Activated CD8-positive, alpha-beta memory T cell treated with anti-CD3 and anti-CD28 coated beads for 1 hour (primary cell): ENCODE measurements around the gene BSN.
"Not testable (repeated sequence)": the region's sequence is repeated elsewhere in the genome, so short reads cannot be mapped to it uniquely, and the experiment has no call there.

Experiments
- DNase-seq, 2 donors: peaks; one replicate each; pipeline ENCODE4 v3.0.0-alpha.2; 2020; ENCODE audit warnings: low read depth in 1 of 2; ENCODE audit errors: extremely low read depth in 1 of 2

The BSN gene

DNA sequence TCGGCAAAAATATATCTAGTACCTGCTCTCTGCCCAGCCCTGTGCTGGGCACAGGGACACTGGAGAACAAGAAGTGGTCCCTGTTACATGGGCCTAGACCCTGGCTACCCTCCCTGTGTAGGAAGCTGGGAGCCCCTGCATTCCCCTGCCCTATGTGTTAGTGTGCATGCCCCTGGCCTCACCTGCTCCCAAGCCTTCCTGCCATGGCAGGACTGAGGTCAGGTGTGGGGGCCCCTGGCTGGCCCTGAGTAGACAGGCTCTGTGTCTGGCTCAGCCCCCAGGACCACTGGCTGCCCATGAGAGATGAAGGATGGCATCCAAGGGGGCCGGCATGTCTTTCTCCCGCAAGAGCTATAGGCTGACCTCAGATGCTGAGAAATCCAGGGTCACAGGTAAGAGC lies 136.6 kb downstream of the BSN start:
- not testable (repeated sequence) for DNase-seq

DNA sequence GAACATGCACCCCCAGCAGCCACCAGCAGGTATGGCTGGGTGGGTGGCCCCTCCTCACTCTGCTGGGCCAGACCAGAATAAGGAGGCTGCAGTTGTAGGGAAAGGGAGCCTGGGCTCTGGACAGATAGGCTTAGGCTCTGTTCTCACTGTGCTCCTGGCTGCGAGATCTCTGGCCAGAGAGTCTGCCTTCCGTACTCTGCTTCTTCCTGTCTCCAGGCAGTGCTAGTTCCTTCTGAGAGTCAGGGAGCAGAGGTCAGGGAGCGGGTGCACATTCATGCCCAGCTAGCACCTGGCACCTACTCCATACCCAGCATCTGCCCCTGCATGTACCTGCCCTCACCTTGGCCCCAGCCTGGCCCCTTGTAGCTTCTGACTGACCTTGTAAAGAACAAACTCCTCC lies 137.2 kb downstream of the BSN start:
- DNase-seq = not testable (repeated sequence)

DNA sequence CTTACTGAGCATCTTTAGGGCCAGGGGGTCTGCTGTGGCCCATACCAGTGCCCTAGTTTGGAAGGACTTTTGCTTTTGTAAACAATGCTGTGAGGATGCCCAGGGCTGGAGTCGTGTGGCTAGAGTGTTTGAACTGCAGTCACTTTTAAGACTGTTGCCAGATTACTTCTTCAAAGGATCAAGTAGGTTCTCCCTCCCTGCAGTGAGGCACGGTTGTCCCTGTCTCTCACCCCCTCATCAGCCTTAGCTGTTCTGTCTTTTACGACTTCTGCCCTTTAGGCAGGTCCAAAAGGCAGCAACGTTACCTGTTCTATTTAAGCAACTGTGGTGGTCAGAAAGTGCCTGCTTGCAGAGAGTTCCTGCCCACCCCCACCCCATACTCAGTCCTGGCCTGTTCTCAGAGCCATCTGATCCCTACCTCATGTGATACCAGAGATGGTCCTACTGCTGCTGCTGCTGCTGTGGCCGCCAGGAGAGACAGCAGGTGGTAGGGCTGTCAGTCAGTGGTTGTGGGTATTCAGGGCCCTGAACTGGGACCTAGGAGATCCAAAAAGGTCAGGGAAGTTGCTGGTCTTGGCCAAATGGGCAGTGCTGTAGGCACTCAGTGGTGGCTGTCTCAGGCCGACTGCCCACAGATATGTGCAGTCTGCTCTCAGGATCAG lies 140.3 kb downstream of the BSN start:
- not testable (repeated sequence) for DNase-seq

DNA sequence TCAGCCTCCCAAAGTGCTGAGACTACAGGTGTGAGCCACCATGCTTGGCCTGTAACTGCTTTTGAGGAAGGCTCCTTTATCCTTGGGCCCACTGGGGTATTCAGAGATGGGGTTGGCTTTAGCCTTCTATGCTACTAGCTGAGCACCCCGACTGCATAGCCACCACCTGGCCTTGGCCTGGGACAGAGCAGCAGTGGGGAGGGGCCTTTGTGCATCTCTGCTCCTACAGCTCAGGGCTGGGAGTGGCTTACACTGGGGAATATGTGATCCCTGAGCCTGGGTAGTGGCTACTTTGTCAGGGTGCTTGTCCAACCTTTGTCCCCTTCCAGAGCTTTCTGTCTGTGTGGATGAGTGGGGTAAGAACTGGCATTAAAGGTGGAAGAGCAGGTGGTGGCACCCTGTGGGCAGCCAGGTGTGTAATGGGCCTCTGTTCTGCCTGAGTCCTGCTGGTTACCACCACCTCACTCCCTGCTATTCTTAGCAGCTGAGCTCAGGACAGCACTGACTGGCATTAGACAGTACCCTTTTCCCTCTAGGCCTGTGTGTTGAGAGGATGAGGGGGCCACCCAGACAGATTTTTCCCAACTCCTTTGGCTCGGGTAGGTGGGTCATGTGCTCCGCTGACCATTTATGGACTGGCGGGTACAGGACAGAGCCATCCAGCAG lies 141.2 kb downstream of the BSN start:
- DNase-seq = not testable (repeated sequence)

DNA sequence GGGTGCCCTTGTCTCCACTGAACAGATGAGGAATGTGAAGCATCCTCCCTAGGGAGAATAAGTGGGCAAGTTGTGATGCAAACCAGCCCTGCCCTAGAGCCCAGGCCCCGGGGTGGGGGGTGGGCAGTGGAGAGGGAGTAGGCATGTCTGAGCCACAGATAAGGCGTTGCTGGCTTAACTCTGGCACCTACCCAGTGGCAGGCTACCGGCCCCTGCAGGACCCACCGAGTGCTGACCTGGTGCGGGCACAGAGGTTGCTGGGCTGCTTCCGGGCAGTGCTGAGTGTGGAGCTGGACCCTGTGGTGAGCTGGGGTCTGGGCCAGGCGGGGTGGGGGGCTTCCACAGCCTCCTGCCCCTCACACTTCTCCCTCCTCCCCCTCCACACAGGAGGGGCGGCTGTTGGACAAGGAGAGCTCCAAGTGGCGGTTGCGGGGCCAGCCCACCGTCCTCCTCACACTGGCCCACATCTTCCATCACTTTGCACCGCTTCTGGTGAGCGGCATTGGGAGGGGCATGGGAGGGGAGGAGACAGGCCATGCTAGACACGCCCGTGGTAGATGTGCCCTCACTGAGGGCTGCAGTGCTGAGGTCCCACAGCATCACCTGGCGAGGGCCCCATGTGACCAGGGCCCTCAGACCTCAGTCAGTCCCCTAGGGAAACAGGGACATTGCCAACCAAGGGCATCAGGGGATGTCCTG lies 145.2 kb downstream of the BSN start:
- DNase-seq = no peak

DNA sequence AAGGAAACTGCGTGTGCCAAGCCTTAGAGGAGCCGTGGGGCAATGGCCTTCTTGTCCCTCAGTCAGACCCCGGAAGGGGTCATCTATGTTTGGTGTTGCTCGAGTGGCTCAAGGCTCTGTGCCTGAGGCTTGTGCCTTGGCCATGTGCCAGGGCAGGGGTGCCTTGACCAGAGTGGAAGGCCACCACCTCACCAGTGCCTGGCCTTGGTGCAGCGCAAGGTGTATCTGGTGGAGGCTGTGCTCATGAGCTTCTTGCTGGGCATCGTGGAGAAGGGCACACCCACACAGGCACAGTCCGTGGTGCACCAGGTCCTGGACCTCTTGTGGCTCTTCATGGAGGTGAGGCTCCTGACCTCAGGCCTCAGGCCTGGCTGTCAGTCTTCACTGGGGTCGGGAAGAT lies 145.7 kb downstream of the BSN start:
- no peak for DNase-seq

DNA sequence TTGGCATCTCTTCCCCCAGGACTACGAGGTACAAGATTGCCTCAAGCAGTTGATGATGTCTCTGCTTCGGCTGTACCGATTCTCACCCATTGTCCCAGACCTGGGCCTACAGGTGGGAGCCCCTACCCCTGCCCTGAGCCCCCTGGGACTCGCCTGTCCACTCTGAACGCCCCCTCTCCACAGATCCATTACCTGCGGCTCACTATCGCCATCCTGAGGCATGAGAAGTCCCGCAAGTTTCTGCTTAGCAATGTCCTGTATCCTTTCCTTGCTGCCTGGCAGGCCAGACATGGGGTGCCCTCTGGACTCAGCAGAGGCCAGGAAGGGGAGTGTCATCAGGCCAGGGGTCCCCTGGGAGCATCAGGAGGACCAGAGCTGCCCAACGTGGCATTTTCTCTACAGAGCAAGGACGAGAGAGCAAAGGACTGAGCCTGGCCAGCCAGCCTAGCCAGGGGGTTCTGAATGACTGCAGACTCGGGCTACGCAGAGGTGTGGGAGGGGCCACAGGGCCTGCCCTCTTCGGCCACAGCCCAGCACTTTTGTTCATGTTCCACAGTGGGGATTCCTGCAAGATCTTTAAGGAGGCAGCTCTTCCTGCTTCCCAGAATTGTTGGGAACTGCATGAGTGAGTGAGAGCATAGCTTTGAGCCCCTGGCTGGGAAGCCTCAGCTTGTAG lies 146.3 kb downstream of the BSN start:
- DNase-seq = no peak

DNA sequence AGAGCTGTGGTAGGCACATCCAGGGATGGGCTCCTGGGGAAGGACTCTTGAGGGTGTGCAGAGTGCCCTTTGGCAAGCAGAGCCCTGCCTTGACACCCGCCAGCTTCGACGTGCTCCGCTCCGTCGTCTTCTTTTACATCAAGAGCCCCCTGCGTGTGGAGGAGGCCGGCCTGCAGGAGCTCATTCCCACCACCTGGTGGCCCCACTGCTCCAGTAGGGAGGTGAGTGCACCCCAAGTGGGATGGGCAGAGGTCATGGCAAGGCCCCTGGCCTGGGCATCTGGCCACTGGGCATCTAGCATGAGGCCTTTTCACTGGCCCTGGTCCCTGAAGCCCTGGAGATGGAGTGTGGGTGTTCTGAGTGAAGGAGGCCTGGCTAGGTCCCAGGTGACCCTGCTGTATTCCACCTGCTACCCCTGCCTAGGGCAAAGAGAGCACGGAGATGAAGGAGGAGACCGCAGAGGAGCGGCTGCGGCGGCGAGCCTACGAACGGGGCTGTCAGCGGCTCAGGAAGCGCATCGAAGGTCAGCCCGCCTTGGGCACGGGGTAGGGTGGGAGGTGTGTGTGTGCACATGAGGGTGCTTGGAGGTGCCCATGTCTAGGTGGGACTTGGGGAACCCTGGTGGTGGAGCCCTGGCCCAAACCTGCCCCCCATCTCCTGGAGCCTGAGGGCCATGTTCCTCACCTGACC lies 147.3 kb downstream of the BSN start:
- no peak for DNase-seq

DNA sequence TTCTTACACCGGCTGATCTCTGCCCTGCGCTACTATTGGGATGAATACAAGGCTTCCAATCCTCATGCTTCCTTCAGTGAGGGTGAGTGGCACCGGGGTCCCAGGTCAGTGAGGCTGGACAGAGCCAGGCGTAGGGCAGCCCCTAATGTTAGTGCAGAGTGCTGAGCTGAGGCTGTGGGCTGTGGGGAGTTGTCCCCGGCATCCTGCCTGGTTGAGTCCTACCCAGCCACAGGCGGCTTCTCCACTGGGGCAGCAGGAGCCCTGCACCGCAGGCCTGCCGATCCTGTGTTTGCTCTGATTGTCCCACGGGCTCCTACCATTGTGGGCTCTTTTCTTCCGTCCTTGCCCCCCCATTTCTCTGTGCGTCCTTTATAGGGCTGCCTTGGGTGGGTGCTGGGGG lies 148.4 kb downstream of the BSN start:
- DNase-seq = no peak

DNA sequence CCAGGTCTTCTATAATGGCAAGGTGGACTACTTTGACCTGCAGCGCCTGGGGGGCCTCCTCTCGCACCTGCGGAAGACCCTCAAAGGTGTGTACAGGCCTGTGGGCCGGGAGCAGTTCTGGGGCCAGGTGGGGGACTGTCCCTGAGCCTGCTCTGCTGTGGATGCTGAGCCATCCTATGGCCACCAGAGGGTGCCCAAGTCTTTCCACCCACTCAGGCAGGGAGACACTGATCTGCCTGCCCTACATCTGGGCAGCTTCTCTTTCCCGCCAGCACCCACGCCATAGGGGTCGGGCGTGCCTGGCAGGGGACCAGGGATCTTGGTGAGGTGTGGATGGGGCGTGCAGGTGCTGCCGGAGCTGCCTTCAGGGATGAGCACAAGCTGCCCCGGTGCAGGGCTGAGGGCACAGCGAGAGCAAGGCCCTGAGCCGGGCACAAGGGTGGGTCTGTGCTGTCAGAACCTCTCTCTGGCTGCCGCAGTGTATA lies 149.2 kb downstream of the BSN start:
- peak in 1 of 2 donors; percentile 36 for DNase-seq

DNA sequence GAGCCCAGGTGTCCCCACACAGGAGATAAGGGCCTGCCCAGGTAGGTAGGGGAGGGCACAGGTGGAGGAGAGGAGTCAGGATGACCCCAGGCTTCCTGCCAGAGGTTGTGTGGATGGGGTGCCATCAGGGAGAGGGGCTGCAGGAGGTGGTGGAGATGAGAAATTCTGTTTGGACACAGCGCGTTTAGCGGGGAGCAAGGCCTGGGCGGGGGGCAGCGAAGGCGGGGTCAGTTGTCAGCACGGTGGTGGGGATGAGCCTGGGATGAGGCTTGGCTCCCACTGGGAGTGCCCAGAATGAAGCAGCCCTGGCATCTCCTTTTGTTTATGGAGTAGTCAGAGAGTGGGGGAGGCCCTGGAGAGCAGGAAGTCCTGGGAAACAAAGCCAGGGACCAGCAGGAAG lies 149.7 kb downstream of the BSN start:
- no peak for DNase-seq

DNA sequence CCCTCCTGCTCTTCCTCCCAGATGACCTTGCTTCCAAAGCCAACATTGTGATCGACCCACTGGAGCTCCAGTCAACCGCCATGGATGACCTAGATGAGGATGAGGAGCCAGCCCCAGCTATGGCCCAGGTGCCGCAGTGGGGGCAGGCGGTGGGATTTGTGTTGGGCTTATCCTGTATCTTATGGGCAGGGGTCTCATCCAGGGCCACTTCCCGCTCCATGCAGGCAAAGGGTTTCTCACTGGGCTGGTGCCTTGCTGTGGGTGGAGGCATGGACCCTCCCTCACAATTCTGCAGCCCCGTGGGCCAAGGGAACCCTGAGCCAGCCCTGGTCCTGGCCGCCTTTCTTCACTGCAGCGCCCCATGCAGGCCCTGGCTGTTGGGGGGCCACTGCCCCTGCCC lies 150.4 kb downstream of the BSN start:
- DNase-seq = no peak

DNA sequence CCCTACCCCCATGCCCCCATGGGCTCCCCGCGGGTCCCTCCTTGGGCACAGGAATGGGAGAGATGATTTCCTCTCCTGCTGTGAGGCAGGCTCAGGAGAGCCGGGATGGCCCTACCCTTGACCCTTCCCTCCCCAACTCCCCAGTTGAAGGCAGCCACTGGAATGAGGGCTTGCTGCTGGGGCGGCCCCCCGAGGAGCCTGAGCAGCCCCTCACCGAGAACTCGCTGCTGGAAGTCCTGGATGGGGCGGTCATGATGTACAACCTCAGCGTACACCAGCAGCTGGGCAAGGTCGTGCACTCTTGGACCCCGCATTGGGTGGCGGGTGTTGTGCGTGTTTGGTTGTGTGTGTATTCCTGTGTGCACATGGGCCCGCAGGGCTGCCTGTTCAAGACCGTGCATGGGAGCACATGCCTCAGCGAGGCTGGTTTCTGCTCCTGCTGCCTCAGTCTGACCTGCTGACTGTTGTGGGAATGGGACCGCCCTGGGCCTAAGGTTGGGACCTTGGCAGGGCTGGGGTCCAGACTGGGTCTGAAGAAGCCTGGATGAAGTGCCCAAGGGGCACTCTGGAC lies 151.2 kb downstream of the BSN start:
- DNase-seq = no peak

DNA sequence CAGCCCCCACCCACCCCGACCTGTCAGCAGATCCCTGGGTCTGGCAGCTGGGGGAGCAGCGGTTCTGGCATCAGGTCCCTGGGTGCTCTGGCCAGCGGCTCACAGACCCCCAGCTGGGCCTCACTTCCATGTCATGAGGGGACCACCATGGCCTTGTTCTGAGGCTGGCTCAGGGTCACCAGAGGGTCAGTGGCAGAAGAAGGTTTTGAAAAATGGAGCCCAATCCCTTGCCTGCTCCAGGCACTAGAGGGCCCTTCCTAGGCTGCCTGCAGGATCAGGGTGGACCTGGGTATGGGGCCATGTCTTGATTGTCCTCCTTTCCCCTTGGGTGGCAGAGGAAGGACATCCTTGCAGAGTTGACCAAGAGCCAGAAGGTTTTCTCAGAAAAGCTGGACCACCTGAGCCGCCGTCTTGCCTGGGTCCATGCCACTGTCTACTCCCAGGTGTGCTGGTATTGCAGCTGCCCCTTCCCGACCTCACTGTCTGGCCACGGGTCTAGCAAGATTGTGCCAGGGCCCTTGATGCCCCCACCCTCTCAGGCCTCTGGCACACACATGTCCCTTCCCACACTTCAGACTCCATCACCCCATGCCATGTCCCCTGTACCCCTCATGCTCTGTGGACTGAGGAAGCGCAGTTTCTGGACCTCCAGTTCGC lies 152.3 kb downstream of the BSN start:
- no peak for DNase-seq

DNA sequence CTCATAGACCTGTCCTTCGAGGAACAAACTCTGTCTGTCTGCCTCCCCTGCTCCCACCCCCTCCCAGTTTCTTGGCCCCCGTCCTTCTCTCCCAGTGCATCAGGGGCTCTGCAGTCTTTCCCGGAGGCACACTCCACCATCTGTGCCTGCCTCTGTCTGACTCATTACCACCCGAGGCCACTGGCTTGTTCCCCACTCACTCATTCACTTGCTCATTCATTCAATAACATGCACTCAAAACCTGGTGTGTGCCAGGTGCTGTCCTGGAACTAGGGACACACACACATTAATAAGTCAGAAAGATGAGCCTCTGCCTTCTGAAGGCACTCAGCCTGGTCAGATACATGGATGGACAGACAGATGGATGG lies 152.8 kb downstream of the BSN start:
- no peak for DNase-seq

DNA sequence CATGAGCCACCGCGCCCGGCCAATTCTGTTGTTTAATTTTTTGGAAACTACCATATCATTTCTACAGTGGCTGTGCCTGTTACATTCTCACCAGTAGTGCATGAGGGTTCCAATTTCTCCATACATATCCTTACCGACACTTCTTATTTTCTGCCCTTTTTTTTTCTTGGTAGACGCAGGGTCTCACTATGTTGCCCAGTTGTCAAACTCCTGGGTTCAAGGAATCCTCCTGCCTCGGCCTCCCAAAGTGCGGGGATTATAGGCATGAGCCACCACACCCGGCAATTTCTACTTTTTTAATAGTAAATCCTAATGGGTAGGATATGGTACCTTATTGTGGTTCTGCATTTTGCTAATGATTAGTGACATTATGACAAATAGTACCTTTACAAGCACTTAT lies 155.6 kb downstream of the BSN start:
- DNase-seq = no peak

DNA sequence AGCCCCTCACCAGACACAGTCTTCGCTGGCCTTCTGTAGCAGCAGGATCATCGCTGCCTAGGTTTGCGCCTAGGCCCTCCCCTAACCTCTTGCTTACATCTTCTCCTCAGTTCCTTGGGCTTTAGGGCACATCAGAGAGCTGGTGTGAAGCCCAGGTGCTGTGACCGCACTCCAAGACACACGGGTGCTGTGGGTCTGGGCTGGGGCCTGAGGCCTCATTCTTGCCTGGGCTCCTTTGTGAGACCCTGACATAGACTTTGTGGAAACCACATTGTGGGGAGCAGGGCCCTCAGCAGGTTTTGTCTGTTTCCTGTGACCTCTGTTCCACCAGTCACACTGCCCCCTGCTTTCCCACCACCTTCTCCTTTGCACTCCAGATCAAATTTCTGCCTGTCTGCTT lies 157.2 kb downstream of the BSN start:
- no peak for DNase-seq

DNA sequence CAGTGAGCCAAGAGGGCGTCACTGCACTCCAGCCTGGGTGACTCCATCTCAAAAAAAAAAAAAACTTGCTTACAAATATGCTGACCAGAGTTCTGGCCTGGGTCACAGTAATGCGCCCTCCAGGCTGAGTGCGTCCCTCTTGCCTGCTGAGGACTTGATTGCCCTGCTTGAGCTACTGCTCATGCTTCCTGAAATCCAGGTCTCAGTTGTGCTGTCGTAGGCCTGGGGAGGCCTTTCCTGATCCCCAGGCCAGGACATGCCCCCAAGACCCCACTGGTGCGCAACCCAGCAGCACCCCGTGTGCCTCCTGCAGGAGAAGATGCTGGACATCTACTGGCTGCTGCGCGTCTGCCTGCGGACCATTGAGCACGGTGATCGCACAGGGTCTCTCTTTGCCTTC lies 157.9 kb downstream of the BSN start:
- DNase-seq = no peak

DNA sequence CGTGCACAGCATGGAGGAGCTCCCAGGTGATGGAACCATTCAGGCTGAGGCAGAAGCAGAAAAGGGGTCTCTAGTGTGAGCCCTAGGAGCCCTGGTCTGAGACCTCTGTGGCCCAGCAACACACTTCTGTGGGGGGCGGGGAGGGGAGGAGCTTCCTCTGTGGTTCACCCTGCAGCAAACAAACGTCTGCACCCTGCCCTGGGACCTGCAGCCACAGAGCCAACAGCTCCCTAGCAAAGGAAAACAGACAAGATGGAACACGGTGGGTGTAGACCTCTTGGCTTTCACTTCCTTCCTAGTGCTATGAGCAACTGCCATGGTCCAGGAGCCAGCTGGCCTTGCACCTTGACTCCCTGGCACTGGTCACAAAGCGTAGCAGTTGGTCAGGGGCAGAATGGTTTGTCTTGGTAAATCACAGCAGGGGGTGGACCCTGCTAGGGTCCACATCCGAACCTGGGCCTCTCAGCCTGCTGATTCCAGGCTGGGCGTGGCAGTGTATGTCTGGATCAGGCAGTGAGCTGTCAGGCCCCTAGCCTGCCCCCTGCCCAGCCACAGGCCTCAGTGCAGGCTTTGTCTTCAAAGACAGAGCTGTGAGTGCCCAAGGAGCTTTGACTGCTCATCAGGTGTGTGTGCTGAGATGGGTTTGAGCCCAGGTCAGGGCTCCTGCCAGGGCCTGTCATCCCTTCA lies 158.5 kb downstream of the BSN start:
- DNase-seq = no peak
